T-helper 1 cell (primary cell): ENCODE measurements around the gene C1QB.
A peak's percentile ranks its signal among the peaks of the same experiment; 100 is the strongest.
"Not testable (repeated sequence)": the region's sequence is repeated elsewhere in the genome, so short reads cannot be mapped to it uniquely, and the experiment has no call there.

Source experiments
- DNase-seq, 5 donors: peaks; one replicate each; pipeline ENCODE4 v3.0.0-alpha.2; 2012 to 2020

Gene C1QB

GRCh38 chr1:22668840-22669239 lies 15.8 kb downstream of the C1QB start:
- not testable (repeated sequence) for DNase-seq

- DNase-seq = no peak
Observed at GRCh38 chr1:22670352-22670975, 17.4 kb downstream of the C1QB start.

GRCh38 chr1:22671999-22672398 lies 19.0 kb downstream of the C1QB start:
- no peak for DNase-seq

- DNase-seq = peak in 1 of 5 donors; percentile 8
Observed at GRCh38 chr1:22673486-22674409, 20.7 kb downstream of the C1QB start.

- no peak for DNase-seq
Observed at GRCh38 chr1:22674410-22674749, 21.3 kb downstream of the C1QB start.

- DNase-seq = not testable (repeated sequence)
Observed at GRCh38 chr1:22676151-22676550, 23.1 kb downstream of the C1QB start.

- DNase-seq = no peak
Observed at GRCh38 chr1:22676916-22677583, 24.0 kb downstream of the C1QB start.

GRCh38 chr1:22677931-22678896 lies 25.2 kb downstream of the C1QB start:
- DNase-seq = no peak

GRCh38 chr1:22680726-22681125 lies 27.7 kb downstream of the C1QB start:
- no peak for DNase-seq

GRCh38 chr1:22681556-22682276 lies 28.7 kb downstream of the C1QB start:
- no peak for DNase-seq

GRCh38 chr1:22683547-22683946 lies 30.5 kb downstream of the C1QB start:
- DNase-seq = no peak

GRCh38 chr1:22685591-22686059 lies 32.6 kb downstream of the C1QB start:
- DNase-seq = no peak

- DNase-seq = no peak
Observed at GRCh38 chr1:22687191-22687590, 34.2 kb downstream of the C1QB start.

- no peak for DNase-seq
Observed at GRCh38 chr1:22688466-22688865, 35.4 kb downstream of the C1QB start.

- DNase-seq = no peak
Observed at GRCh38 chr1:22689505-22689904, 36.5 kb downstream of the C1QB start.

- DNase-seq = no peak
Observed at GRCh38 chr1:22691031-22691753, 38.2 kb downstream of the C1QB start.

- no peak for DNase-seq
Observed at GRCh38 chr1:22694172-22694571, 41.1 kb downstream of the C1QB start.

GRCh38 chr1:22696610-22697009 lies 43.6 kb downstream of the C1QB start:
- DNase-seq = no peak

GRCh38 chr1:22697980-22698379 lies 44.9 kb downstream of the C1QB start:
- no peak for DNase-seq

GRCh38 chr1:22699681-22700520 lies 46.9 kb downstream of the C1QB start:
- DNase-seq = no peak
